HepG2 (cell line): ENCODE measurements around the gene CCNYL1. TPM values are rescaled to one million over a fixed set of nuclear protein-coding genes. Genes with fewer than 3 reads are reported as not detected.

Experiments
- ARID3A ChIP-seq: IDR thresholded peaks from 2 replicates; pipeline ENCODE4 v1.6.1; 2012; ENCODE audit warnings: low read depth, low read length, improper control_type of control experiment
- CBX2 ChIP-seq, 2 experiments: fragments of 200-600 bp in 1 of 2; sonication (generic); formaldehyde crosslinking in 1 of 2; IDR thresholded peaks; 2 replicates each; pipeline versions ENCODE4 v1.7.0 to v1.8.1; 2018 to 2022; ENCODE audit warnings: low read depth in 2 of 2, low read length in 1 of 2, mild to moderate bottlenecking in 1 of 2, missing genetic modification reagents in 1 of 2
- CHD2 ChIP-seq: IDR thresholded peaks from 2 replicates; pipeline ENCODE4 v1.6.1; 2011; ENCODE audit warnings: low read depth, low read length, improper control_type of control experiment
- FOXJ3 ChIP-seq: sonication (generic); formaldehyde crosslinking; IDR thresholded peaks from 2 replicates; pipeline ENCODE4 v1.4.0; 2020; ENCODE audit warnings: missing genetic modification reagents, mild to moderate bottlenecking, borderline replicate concordance
- GLI4 ChIP-seq: sonication (generic); formaldehyde crosslinking; IDR thresholded peaks from 2 replicates; pipeline ENCODE4 v1.5.1; 2020; ENCODE audit warnings: missing genetic modification reagents, mild to moderate bottlenecking, moderate library complexity, borderline replicate concordance
- IRF2 ChIP-seq: IDR thresholded peaks from 2 replicates; pipeline ENCODE4 v1.6.1; 2018; ENCODE audit warnings: missing genetic modification reagents, missing compliant biosample characterization
- ISL2 ChIP-seq: sonication (generic); formaldehyde crosslinking; IDR thresholded peaks from 2 replicates; pipeline ENCODE4 v1.5.0; 2020; ENCODE audit warnings: missing genetic modification reagents
- KLF9 ChIP-seq: IDR thresholded peaks from 2 replicates; pipeline ENCODE4 v1.6.1; 2016; ENCODE audit warnings: low read depth
- MIER2 ChIP-seq: IDR thresholded peaks from 2 replicates; pipeline ENCODE4 v1.6.1; 2016; ENCODE audit warnings: missing biosample characterization, missing genetic modification reagents
- NFIC ChIP-seq: IDR thresholded peaks from 2 replicates; pipeline ENCODE4 v1.6.1; 2012; ENCODE audit warnings: mild to moderate bottlenecking, low read length, inconsistent platforms
- REPIN1 ChIP-seq: sonication (generic); formaldehyde crosslinking; IDR thresholded peaks from 2 replicates; pipeline ENCODE4 v1.8.0; 2022; ENCODE audit warnings: missing genetic modification reagents, low read depth, mild to moderate bottlenecking, borderline replicate concordance
- REXO4 ChIP-seq: sonication (generic); formaldehyde crosslinking; IDR thresholded peaks from 2 replicates; pipeline ENCODE4 v1.8.0; 2022; ENCODE audit warnings: missing genetic modification reagents, mild to moderate bottlenecking, borderline replicate concordance
- RFX3 ChIP-seq: IDR thresholded peaks from 2 replicates; pipeline ENCODE4 v1.6.1; 2016; ENCODE audit warnings: missing biosample characterization, missing genetic modification reagents
- RFXAP ChIP-seq: sonication (generic); formaldehyde crosslinking; IDR thresholded peaks from 2 replicates; pipeline ENCODE4 v1.4.0; 2020; ENCODE audit warnings: missing genetic modification reagents, borderline replicate concordance
- SMYD3 ChIP-seq: sonication (generic); formaldehyde crosslinking; IDR thresholded peaks from 2 replicates; pipeline ENCODE4 v1.8.1; 2023; ENCODE audit warnings: mild to moderate bottlenecking, missing genetic modification reagents
- TEAD3 ChIP-seq: optimal IDR thresholded peaks from 2 replicates; pipeline ENCODE3; 2016; ENCODE audit warnings: borderline replicate concordance
- THAP11 ChIP-seq: IDR thresholded peaks from 2 replicates; pipeline ENCODE4 v1.6.1; 2016; ENCODE audit warnings: missing biosample characterization, missing genetic modification reagents
- ZBTB39 ChIP-seq: sonication (generic); formaldehyde crosslinking; IDR thresholded peaks from 2 replicates; pipeline ENCODE4 v1.5.0; 2020; ENCODE audit warnings: missing genetic modification reagents
- ZBTB7A ChIP-seq: sonication (generic); formaldehyde crosslinking; IDR thresholded peaks from 2 replicates; pipeline ENCODE4 v1.8.0; 2022; ENCODE audit warnings: mild to moderate bottlenecking, missing genetic modification reagents
- ZNF138 ChIP-seq: sonication (generic); formaldehyde crosslinking; IDR thresholded peaks from 2 replicates; pipeline ENCODE4 v1.5.0; 2020; ENCODE audit warnings: mild to moderate bottlenecking, low read depth, missing genetic modification reagents
- ZNF225 ChIP-seq: sonication (generic); formaldehyde crosslinking; IDR thresholded peaks from 2 replicates; pipeline ENCODE4 v1.4.0; 2020; ENCODE audit warnings: mild to moderate bottlenecking, missing genetic modification reagents
- ZNF281 ChIP-seq: sonication (generic); formaldehyde crosslinking; IDR thresholded peaks from 2 replicates; pipeline ENCODE4 v1.4.0; 2020; ENCODE audit warnings: missing genetic modification reagents, borderline replicate concordance
- ZNF296 ChIP-seq: sonication (generic); formaldehyde crosslinking; conservative IDR thresholded peaks from 2 replicates; pipeline ENCODE4 v1.5.0; 2020; ENCODE audit warnings: mild to moderate bottlenecking, missing genetic modification reagents
- ZNF33A ChIP-seq: sonication (generic); formaldehyde crosslinking; IDR thresholded peaks from 2 replicates; pipeline ENCODE4 v1.5.1; 2020; ENCODE audit warnings: missing genetic modification reagents, mild to moderate bottlenecking, moderate library complexity, borderline replicate concordance
- ZNF558 ChIP-seq: sonication (generic); formaldehyde crosslinking; IDR thresholded peaks from 2 replicates; pipeline ENCODE4 v1.9.0; 2022; ENCODE audit warnings: mild to moderate bottlenecking, missing genetic modification reagents, borderline replicate concordance
- ZNF839 ChIP-seq: sonication (generic); formaldehyde crosslinking; IDR thresholded peaks from 2 replicates; pipeline ENCODE4 v1.4.0; 2020; ENCODE audit warnings: missing genetic modification reagents, mild to moderate bottlenecking, borderline replicate concordance
- polyA plus RNA-seq, 8 experiments: library from polyadenylated mRNA; depleted of rRNA in 3 of 8; stranded (reverse) in 7 of 8; unstranded in 1 of 8; fragments of >200 nt; fragmentation: Illumina TruSeq in 4 of 8; extraction: Trizol in 4 of 8; gene quantifications; 2 replicates each; pipeline versions ENCODE4 v1.2.1 to v1.2.3, GENCODE V29; 2011 to 2016; ENCODE audit warnings: low read depth in 4 of 8, missing spikeins in 1 of 8, mixed read lengths in 1 of 8; ENCODE audit not compliant: insufficient read depth in 1 of 8
- total RNA-seq, 5 experiments: library from RNA; depleted of rRNA; stranded (reverse); fragments of >200 nt; fragmentation: Illumina TruSeq; extraction: Trizol; gene quantifications; 2 replicates each; pipeline ENCODE4 v1.2.3, GENCODE V29; 2016; ENCODE audit warnings: low read depth in 1 of 5

The CCNYL1 gene
- total and polyA plus RNA-seq, 2 of the 13 experiments (the other 11 are each of a cell fraction or from before 2014, with no cell fraction given): 12.5 to 16.2 TPM

- no peak for TF ChIP-seq ZNF225 (CRISPR knock-in tag)
- peak; percentile 80; the same call in 1 of the 2 replicates for TF ChIP-seq REPIN1 (CRISPR knock-in tag)
- TF ChIP-seq ZBTB39 (CRISPR knock-in tag): no peak
- peak; percentile 23; the same call in 1 of the 2 replicates for TF ChIP-seq NFIC
- no peak for TF ChIP-seq CBX2 (IDR thresholded peaks at IDR 0.05; ENCODE audit: low read depth, low read length)
- no peak for TF ChIP-seq CBX2 (CRISPR knock-in tag; IDR thresholded peaks at IDR 0.05; ENCODE audit: low read depth)
- peak; percentile 65 for TF ChIP-seq IRF2 (CRISPR knock-in tag)
- TF ChIP-seq CHD2: no peak
- TF ChIP-seq REXO4: no peak
- no peak for TF ChIP-seq RFX3 (CRISPR knock-in tag)
- TF ChIP-seq ZNF558 (CRISPR knock-in tag): no peak
- no peak for TF ChIP-seq ZNF281 (CRISPR knock-in tag)
- peak; percentile 30; the same call in 1 of the 2 replicates for TF ChIP-seq ISL2 (CRISPR knock-in tag)
- no peak for TF ChIP-seq ZNF839 (CRISPR knock-in tag)
- TF ChIP-seq ZNF33A: no peak
- peak; percentile 23; the same call in 1 of the 2 replicates for TF ChIP-seq ARID3A
- peak; percentile 23; the same call in 1 of the 2 replicates for TF ChIP-seq RFXAP
- TF ChIP-seq ZNF138: no peak
- peak; percentile 93; the same call in 1 of the 2 replicates for TF ChIP-seq KLF9 (CRISPR knock-in tag)
- TF ChIP-seq TEAD3 (CRISPR knock-in tag): peak; percentile 44
- TF ChIP-seq THAP11 (CRISPR knock-in tag): peak; percentile 60
- no peak for TF ChIP-seq ZNF296 (CRISPR knock-in tag)
- TF ChIP-seq ZBTB7A (CRISPR knock-in tag): no peak
- TF ChIP-seq GLI4 (CRISPR knock-in tag): no peak
- peak; percentile 17; the same call in 1 of the 2 replicates for TF ChIP-seq FOXJ3 (CRISPR knock-in tag)
- TF ChIP-seq SMYD3 (CRISPR knock-in tag): 0 out of 2 replicates have a peak, but pooled peaks have one; percentile 23
- TF ChIP-seq MIER2 (CRISPR knock-in tag): peak; percentile 66; the same call in 1 of the 2 replicates
Observed at GRCh38 chr2:207746131-207746530, 34.7 kb downstream of the CCNYL1 start (continued).
